Panc1 (cell line): ENCODE data around the gene CLCN6. TPM values are rescaled to one million over a fixed set of nuclear protein-coding genes. Genes with fewer than 3 reads are reported as not detected.

Source experiments
- ATAC-seq: fragments of 200-7000 bp; cut with Tn5 transposase; 2 replicates; pipeline ENCODE4 v1.9.1; 2020; ENCODE audit warnings: mild to moderate bottlenecking, moderate library complexity
- BruUV-seq: library from RNA; stranded (reverse); fragments of 400-500 nt; replicated peaks from 2 replicates; lab custom pipeline; 2021; lab: Mats Ljungman, UMichigan
- CTCF ChIA-PET: fragments of 300-600 bp; sonication (Branson Sonifier 250); formaldehyde crosslinking; loops from one replicate; lab custom pipeline; 2022; ENCODE audit warnings: antibody characterized with exemption; lab: Charles Lee
- POLR2A ChIA-PET: fragments of 300-600 bp; sonication (Branson Sonifier 250); formaldehyde crosslinking; loops from one replicate; lab custom pipeline; 2022; ENCODE audit warnings: antibody characterized with exemption; lab: Charles Lee
- DNase-seq: peaks from one replicate; pipeline ENCODE4 v3.0.0-alpha.2; 2010; ENCODE audit warnings: low read depth, low spot score
- H3K27ac ChIP-seq: 2 replicates; pipeline ENCODE4 v1.5.1; 2011; ENCODE audit warnings: mild to moderate bottlenecking, low read length, inconsistent platforms
- H3K27me3 ChIP-seq: fragments of 200-500 bp; sonication (Bioruptor generic); 2 replicates; pipeline ENCODE4 v1.6.0; 2014; ENCODE audit warnings: low read length, inconsistent platforms; ENCODE audit not compliant: control insufficient read depth, insufficient read depth
- H3K36me3 ChIP-seq: fragments of 200-500 bp; sonication (Bioruptor generic); 2 replicates; pipeline ENCODE4 v1.5.1; 2014; ENCODE audit warnings: inconsistent platforms, mild to moderate bottlenecking, low read length, moderate library complexity; ENCODE audit not compliant: control insufficient read depth, insufficient read depth
- H3K4me1 ChIP-seq: 2 replicates; pipeline ENCODE4 v1.5.1; 2011; ENCODE audit warnings: inconsistent platforms, mild to moderate bottlenecking, low read length, moderate library complexity; ENCODE audit not compliant: control insufficient read depth, insufficient read depth
- H3K4me3 ChIP-seq, 2 experiments: 2 replicates each; pipeline ENCODE4 v1.5.1; 2011 to 2012; ENCODE audit warnings: low read depth in 2 of 2, low read length in 2 of 2, mild to moderate bottlenecking in 2 of 2, inconsistent platforms in 1 of 2, moderate library complexity in 1 of 2
- H3K9me3 ChIP-seq: fragments of 200-500 bp; sonication (Bioruptor generic); 2 replicates; pipeline ENCODE4 v1.5.1; 2014; ENCODE audit warnings: low read depth, mild to moderate bottlenecking, inconsistent platforms, low read length, moderate library complexity; ENCODE audit not compliant: control insufficient read depth, insufficient read depth
- CTCF ChIP-seq: fragments of 450-650 bp; IDR thresholded peaks from 2 replicates; pipeline ENCODE4 v1.5.1; 2017; ENCODE audit warnings: mild to moderate bottlenecking
- POLR2AphosphoS5 ChIP-seq: IDR thresholded peaks from 2 replicates; pipeline ENCODE4 v1.6.1; 2012; ENCODE audit warnings: mild to moderate bottlenecking, low read depth, low read length, moderate library complexity
- REST ChIP-seq, 2 experiments: IDR thresholded peaks; 2 replicates each; pipeline ENCODE4 v1.6.1; 2011 to 2012; ENCODE audit warnings: low read depth in 2 of 2, control low read depth in 1 of 2, low read length in 1 of 2, mild to moderate bottlenecking in 1 of 2, moderate library complexity in 1 of 2; ENCODE audit not compliant: insufficient read depth in 1 of 2
- SIN3A ChIP-seq: IDR thresholded peaks from 2 replicates; pipeline ENCODE4 v1.6.1; 2012; ENCODE audit warnings: low read depth, mild to moderate bottlenecking, low read length, moderate library complexity, borderline replicate concordance; ENCODE audit not compliant: insufficient read depth
- TCF7L2 ChIP-seq: IDR thresholded peaks from 2 replicates; pipeline ENCODE4 v1.6.1; 2011; ENCODE audit warnings: mild to moderate bottlenecking, low read depth, low read length, inconsistent platforms
- in situ Hi-C: cut with HindIII; loops from 2 replicates; pipeline ENCODE4 v1.10.0; 2016; ENCODE audit warnings: low sequenced_read_pairs, low pct_unique_long_range_greater_than_20kb
- intact Hi-C: fragments of 100-400 bp; cut with micrococcal nuclease; formaldehyde crosslinking; loops from one replicate; pipeline ENCODE4 v1.10.0; 2022; ENCODE audit not compliant: unreplicated experiment
- total RNA-seq: library from RNA; stranded (reverse); gene quantifications from one replicate; pipeline ENCODE4 v1.2.1, GENCODE V29; 2021; ENCODE audit not compliant: unreplicated experiment

The CLCN6 gene
- total RNA-seq, 1 experiment from 2014 or later: 23.6 TPM

GRCh38 chr1:11804666-11805421 is 1.1 kb upstream of the CLCN6 start:
- Histone ChIP-seq H3K27me3 (no peaks in the 10 kb centered on the region), H3K36me3 (peaks cover 3% of the 10 kb centered on the region), H3K9me3 (no peaks in the 10 kb centered on the region), H3K27ac (peak overlapping the region; percentile 94), H3K4me1 (peaks cover 41% of the 10 kb centered on the region), H3K4me3 (peak overlapping the region; percentile 74 to 93)
- DNase-seq (no peak), ATAC-seq (no peak)
- intact Hi-C loops (no loop called here), in situ Hi-C loops (no loop called here)
- ChIA-PET POLR2A (interaction anchor here (1.0 kb wide), 1 partner anchor 103 kb away, joined by 5 read pairs; no protein-coding TSS in a partner anchor), CTCF (no interaction called here)
- BruUV-seq: no TSS peak
- no peak for TF ChIP-seq TCF7L2
- TF ChIP-seq SIN3A: no peak

GRCh38 chr1:11806307-11806936 is 431 bp downstream of the CLCN6 start:
- no TSS peak for BruUV-seq
- Histone ChIP-seq H3K9me3 (no peaks in the 10 kb centered on the region), H3K27ac (peak overlapping the region; percentile 97), H3K36me3 (peaks cover 3% of the 10 kb centered on the region), H3K27me3 (no peaks in the 10 kb centered on the region), H3K4me3 (peak overlapping the region; percentile 74 to 93), H3K4me1 (peaks cover 41% of the 10 kb centered on the region)
- in situ Hi-C loops: no loop called here
- intact Hi-C loops: no loop called here
- DNase-seq (peak; percentile 22), ATAC-seq (peak; percentile 78)
- POLR2A ChIA-PET: interaction anchor here (0.7 to 1.9 kb wide), 3 partner anchors 15 to 103 kb away, joined by 3 to 9 read pairs (median 7); no protein-coding TSS in a partner anchor
- CTCF ChIA-PET: interaction anchor here (0.6 kb wide), 1 partner anchor 90 kb away, joined by 8 read pairs; no protein-coding TSS in a partner anchor
- no peak for TF ChIP-seq CTCF
- 0 out of 2 replicates have a peak, but pooled peaks have one; percentile 67 for TF ChIP-seq SIN3A
- TF ChIP-seq POLR2AphosphoS5: no peak
- TF ChIP-seq TCF7L2: no peak
- no peak for TF ChIP-seq REST (IDR thresholded peaks at IDR 0.05; ENCODE audit: insufficient read depth in 1 of 2, low read depth in 2 of 2, low read length in 1 of 2)
